GM12875 (cell line): Measurements from ENCODE around the gene YY1AP1.
"Not testable (repeated sequence)": the region's sequence is repeated elsewhere in the genome, so short reads cannot be mapped to it uniquely, and the experiment has no call there.

Experiments
- H3K4me3 ChIP-seq: one replicate; pipeline ENCODE4 v1.5.1; 2011; ENCODE audit warnings: low read depth, low read length, control low read depth
- TF ChIP-seq, protein P1 (sequence below): IDR thresholded peaks from 2 replicates; pipeline ENCODE4 v1.5.1; 2011; ENCODE audit warnings: low read depth, mild to moderate bottlenecking, control low read depth, inconsistent platforms, low read length, moderate library complexity, borderline replicate concordance; ENCODE audit not compliant: insufficient read depth

Gene YY1AP1

GRCh38 chr1:155713075-155713474, 24.5 kb upstream of the YY1AP1 start:
- no peak overlapping the region for H3K4me3 ChIP-seq
- TF ChIP-seq, protein P1, sequence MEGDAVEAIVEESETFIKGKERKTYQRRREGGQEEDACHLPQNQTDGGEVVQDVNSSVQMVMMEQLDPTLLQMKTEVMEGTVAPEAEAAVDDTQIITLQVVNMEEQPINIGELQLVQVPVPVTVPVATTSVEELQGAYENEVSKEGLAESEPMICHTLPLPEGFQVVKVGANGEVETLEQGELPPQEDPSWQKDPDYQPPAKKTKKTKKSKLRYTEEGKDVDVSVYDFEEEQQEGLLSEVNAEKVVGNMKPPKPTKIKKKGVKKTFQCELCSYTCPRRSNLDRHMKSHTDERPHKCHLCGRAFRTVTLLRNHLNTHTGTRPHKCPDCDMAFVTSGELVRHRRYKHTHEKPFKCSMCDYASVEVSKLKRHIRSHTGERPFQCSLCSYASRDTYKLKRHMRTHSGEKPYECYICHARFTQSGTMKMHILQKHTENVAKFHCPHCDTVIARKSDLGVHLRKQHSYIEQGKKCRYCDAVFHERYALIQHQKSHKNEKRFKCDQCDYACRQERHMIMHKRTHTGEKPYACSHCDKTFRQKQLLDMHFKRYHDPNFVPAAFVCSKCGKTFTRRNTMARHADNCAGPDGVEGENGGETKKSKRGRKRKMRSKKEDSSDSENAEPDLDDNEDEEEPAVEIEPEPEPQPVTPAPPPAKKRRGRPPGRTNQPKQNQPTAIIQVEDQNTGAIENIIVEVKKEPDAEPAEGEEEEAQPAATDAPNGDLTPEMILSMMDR = no peak

DNA sequence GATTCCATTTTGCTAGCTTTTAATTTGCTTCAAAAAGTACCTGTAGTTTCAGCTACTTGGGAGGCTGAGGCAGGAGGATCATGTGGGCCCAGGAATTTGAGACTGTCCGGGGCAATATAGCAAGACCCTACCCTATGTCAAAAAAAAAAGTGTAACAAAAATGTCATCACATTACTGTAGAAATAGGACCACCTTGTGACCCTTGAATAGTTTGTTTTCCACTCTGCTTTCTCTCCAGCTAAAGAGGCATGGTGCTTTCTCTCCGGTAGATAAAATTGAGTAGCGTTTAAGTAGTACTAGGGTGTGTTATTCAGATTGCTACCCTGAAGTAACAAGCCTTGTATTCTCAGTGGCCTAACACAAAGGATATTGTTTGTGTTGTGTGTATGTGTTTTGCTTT, 24.1 kb upstream of the YY1AP1 start:
- not testable (repeated sequence) for H3K4me3 ChIP-seq

- H3K4me3 ChIP-seq = not testable (repeated sequence)
These were observed 22.9 kb upstream of the YY1AP1 start for GRCh38 chr1:155711457-155711856.

GRCh38 chr1:155709391-155709790, 20.8 kb upstream of the YY1AP1 start:
- no peak overlapping the region for H3K4me3 ChIP-seq
- TF ChIP-seq, protein P1 = no peak

DNA sequence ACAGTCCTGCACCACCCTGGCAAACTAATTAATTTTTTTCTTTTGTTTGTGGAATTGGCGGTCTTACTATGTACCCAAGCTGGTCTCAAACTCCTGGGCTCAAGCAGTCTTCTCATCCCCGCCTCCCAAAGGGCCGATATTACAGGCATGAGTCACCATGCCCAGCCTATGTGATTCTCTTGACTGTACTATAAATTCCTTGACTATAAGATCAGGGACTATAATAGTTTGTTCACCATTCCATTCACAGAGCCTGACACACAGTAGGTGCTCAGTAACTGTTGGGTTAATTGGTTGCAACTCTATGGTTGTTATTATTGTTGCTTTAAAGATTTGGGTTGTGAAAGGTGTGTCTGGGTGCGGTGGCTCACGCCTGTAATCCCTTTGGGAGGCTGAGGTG, 17.6 kb upstream of the YY1AP1 start:
- TF ChIP-seq, protein P1 = no peak
- no peak overlapping the region for H3K4me3 ChIP-seq

DNA sequence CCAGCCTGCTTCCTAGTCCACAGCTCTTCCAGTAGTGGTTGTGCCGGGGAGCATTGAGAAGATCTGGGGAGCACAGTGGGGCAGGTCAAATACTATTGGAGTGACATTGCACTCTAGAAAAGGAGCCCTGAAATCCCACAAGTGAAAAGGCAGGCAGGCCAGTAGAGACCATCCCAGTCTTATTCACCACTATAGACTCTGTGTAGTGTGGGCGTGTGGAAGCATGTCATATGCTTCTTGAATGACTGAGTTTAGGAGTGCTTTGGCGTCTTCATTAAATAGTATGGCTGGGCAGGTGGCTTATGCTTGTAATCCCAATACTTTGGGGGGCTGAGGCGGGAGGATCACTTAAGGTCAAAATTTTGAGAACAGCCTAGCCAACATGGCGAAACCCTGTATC, 15.8 kb upstream of the YY1AP1 start:
- H3K4me3 ChIP-seq = not testable (repeated sequence)

DNA sequence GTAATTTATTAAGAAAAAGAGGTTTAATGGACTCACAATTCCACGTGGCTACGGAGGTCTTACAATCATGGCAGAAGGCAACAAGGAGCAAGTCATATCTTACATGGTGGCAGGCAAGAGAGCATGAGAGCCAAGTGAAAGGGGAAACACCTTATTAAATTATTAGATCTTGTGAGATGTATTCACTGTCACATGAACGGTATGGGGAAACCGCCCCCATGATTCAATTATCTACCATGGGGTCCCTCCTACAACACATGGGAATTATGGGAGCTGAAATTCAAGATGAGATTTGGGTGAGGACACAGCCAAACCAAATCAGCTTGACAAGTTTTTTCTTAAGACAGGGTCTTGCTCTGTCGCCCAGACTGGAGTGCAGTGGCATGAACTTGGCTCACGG, 14.6 kb upstream of the YY1AP1 start:
- H3K4me3 ChIP-seq = no peak overlapping the region
- TF ChIP-seq, protein P1 = no peak

DNA sequence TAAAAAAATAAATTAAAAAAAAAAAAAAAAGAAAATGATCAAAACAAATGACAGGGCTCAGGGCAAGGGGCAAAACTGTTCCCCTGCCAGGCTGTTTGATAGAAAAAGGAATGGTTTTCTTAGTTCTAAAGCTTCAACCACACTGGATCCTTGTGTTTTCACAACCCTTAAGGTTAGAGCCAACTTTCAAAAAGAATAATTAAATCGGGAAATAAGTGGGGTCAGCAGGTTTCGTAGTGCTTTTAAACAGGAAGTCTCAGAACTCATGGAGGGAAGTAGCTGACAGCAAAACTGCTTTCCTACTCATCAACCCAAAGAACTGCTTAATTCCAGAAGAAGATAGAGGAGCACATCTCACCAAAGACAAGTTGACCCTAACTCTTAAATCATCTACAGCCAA, 13.1 kb upstream of the YY1AP1 start:
- not testable (repeated sequence) for H3K4me3 ChIP-seq

DNA sequence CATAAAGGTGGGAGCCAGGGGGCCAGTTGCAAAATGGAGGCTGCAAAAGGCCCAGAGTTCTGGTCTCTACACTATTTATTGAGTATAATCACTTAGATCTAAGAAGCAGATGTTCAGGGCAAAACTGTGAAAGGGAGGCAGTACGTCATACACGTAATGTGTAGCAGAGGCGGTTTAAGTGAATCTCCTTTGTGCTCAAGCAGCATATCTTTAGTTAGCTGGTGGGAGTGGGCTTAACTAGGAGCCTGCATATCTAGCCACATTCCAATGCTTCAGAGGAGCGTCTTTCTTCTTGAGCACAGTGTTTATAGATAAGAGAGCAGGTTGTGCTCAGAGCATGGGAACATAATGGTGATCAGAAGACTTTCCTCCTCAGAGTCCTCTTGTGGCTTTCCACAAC, 10.5 kb upstream of the YY1AP1 start:
- not testable (repeated sequence) for H3K4me3 ChIP-seq

DNA sequence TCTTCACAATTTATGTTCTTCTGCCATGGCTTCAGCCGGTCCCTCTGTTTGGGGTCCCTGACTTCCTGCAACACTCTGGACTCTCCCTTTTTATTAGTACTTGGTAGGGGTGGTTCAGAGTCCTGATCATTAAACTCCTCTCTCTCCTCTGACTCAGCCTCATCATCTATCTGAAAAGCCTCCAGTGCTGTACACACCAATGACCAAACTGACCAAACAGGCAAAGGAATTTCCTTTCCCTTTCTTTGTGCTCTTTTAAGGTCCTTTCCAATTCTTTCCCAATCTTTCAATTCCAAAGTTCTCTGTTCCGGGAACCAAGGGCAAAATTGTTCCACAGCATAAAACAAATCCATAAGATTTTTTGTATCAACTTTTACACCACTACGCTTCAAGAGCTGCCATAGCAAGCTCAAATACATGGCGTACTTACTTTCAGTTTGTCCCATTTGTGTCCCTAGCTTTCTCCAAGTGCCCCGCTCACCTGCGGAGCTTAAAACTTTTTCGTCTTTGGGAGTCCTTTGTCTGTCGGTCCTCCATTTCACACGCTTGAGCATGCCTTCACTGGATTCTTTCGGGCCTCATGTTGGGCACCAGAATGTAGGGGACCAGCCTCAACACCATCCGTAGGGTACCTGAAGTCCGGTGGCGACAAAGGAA, 9.9 kb upstream of the YY1AP1 start:
- H3K4me3 ChIP-seq = no peak overlapping the region
- TF ChIP-seq, protein P1 = no peak

DNA sequence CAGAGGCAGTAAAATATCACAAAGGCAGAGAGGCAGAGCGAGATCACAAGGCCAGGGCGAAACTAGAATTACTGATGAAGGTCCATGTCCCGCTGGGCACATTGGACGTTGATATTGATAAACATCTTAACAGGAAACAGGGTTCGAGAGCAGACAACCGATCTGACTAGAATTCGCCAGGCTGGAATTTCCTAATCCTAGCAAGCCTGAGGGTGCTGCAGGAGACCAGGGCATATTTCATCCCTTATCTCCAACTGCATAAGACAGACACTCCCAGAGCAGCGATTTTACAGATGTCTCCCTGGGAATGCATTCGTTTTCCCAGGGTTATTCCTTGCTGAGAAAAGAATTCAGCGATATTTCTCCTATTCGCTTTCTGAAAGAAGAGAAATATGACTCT, 9.0 kb upstream of the YY1AP1 start:
- H3K4me3 ChIP-seq = not testable (repeated sequence)
